T-helper 17 cell (primary cell): ENCODE data around the gene CD276. TPM values are rescaled to one million over a fixed set of nuclear protein-coding genes. Genes with fewer than 3 reads are reported as not detected.
"Not testable (repeated sequence)": the region's sequence is repeated elsewhere in the genome, so short reads cannot be mapped to it uniquely, and the experiment has no call there.

Experiments used
- ATAC-seq: fragments of 150-1000 bp; cut with Tn5 transposase; 2 replicates; pipeline ENCODE4 v1.10.0; 2021; ENCODE audit warnings: mild to moderate bottlenecking, moderate library complexity
- DNase-seq, 3 donors: peaks; one replicate each; pipeline versions ENCODE4 v3.0.0 to v3.0.0-alpha.2; 2020 to 2021
- H3K9me3 ChIP-seq: one replicate; pipeline ENCODE4 v1.7.0; 2013; ENCODE audit warnings: low read length, mild to moderate bottlenecking; ENCODE audit not compliant: control insufficient read depth, poor library complexity, severe bottlenecking
- H3K27ac Mint-ChIP-seq: one replicate; pipeline ENCODE4 v1.8.0; 2022; ENCODE audit warnings: mild to moderate bottlenecking, moderate library complexity, mixed read lengths
- H3K27me3 Mint-ChIP-seq: one replicate; pipeline ENCODE4 v1.8.0; 2022; ENCODE audit warnings: mixed read lengths
- H3K36me3 Mint-ChIP-seq: one replicate; pipeline ENCODE4 v1.8.0; 2022; ENCODE audit warnings: low read depth, mixed read lengths
- H3K4me1 Mint-ChIP-seq: one replicate; pipeline ENCODE4 v1.8.0; 2022; ENCODE audit warnings: mild to moderate bottlenecking, mixed read lengths
- H3K4me3 Mint-ChIP-seq: one replicate; pipeline ENCODE4 v1.8.0; 2022; ENCODE audit warnings: mild to moderate bottlenecking, moderate library complexity, mixed read lengths
- total RNA-seq, 4 donors: library from RNA in 2 of 4; stranded (reverse) in 2 of 4; gene quantifications; one replicate each; pipeline ENCODE4 v1.2.3 and lab custom pipeline; 2022 to 2026

Gene CD276
- total RNA-seq, 2 donors from 2014 or later: not detected

DNA sequence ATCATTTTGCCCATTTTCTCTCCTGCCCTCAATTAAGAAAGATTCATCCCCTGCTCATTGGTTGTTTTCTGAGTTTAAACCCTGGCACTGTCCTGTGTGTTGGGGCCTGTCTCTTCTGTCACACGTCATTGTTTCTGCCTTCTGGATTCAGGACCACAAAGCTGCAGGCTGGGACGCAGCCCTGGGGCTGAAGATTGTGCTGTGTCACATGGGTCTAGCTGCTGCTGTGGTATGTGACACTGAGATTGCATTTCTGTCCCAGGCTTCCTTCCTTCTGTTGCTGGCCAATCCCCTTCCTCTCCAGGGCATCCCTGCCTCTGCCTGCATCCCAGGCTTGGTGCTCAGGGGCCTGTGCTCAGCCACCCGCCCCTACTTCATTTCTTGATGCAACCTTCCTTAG, 40.0 kb downstream of the CD276 start:
- Mint-ChIP-seq H3K4me1 (peaks cover 2% of the 10 kb centered on the region), H3K27me3 (peaks cover 79% of the 10 kb centered on the region), H3K4me3 (no peak overlapping the region), H3K27ac (no peak overlapping the region), H3K36me3 (peaks cover 2% of the 10 kb centered on the region)
- no peaks in the 10 kb centered on the region for H3K9me3 ChIP-seq
- DNase-seq (no peak), ATAC-seq (no peak)

DNA sequence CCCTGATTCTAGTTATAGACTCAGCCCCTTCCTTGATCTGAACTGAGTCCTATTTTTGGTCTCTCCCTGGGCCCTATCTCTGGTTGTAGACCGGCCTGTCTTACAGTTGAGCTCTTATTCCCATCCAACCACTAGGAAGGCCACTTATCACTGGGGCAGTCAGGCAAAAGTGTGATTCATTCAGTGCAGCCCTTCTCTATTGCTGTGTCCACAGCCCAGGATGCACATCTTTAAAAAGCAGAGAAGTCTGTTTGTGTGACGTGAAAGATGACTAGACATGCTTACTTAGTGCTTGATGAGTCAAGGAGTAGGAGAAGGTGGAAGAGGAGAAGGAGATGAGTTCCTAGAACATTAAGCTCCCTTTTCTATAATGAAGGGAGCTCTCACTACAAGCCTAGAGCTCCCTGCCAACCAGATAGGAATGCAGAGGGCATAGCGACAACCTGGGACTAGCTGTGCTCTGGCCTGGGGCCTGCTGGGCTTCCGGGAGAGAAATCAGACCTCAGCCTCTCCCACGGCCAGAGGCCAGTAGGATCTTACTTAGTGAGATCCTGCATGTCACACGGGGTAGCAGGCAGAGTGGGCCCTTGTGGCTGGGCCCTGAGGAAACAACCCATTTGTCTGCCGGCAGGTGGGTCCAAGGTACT, 43.3 kb downstream of the CD276 start:
- Mint-ChIP-seq H3K36me3 (peaks cover 2% of the 10 kb centered on the region), H3K27me3 (peaks cover 60% of the 10 kb centered on the region), H3K27ac (no peak overlapping the region), H3K4me1 (peaks cover 2% of the 10 kb centered on the region), H3K4me3 (no peak overlapping the region)
- ATAC-seq: no peak
- DNase-seq: no peak
- H3K9me3 ChIP-seq: no peaks in the 10 kb centered on the region

DNA sequence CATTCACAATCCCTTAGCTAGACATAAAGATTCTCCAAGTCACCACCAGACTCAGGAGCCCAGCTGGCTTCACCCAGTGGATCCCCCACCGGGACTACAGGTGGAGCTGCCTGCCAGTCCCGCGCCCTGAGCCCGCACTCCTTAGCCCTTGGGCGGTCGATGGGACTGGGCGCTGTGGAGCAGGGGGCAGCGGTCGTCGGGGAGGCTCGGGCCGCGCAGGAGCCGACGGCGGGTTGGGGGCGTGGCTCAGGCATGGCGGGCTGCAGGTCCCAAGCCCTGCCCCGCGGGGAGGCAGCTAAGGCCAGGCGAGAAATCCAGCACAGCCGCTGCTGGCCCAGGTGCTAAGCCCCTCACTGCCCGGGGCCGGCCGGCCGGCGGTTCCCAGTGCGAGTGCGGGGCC, 47.9 kb downstream of the CD276 start:
- not testable (repeated sequence) for ATAC-seq, H3K27ac Mint-ChIP-seq, H3K4me3 Mint-ChIP-seq

DNA sequence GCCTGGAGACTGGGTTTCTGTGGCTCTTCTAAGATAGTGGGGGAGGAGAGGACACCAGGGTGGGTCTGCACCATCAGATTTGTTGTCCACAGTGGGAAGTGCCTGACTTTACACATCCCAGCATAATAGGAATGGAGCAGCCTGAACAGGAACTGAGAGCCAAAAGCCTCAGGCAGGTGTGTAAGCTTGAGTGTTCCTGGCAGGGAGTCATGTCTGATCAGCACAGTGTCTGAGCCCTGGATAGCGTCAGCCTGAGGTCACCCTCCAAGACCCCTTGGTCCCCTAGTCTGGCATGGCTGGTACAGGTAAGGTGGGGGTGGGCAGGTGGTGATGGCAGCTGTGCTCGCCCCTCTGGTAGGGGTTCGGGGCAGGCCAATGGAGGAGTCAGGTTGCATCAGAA, 48.7 kb downstream of the CD276 start:
- H3K27me3 Mint-ChIP-seq: peaks cover 39% of the 10 kb centered on the region
- DNase-seq (no peak), ATAC-seq (no peak)
- H3K4me3 Mint-ChIP-seq: no peak overlapping the region
- no peaks in the 10 kb centered on the region for H3K36me3 Mint-ChIP-seq
- no peak overlapping the region for H3K27ac Mint-ChIP-seq
- no peaks in the 10 kb centered on the region for H3K9me3 ChIP-seq
- no peaks in the 10 kb centered on the region for H3K4me1 Mint-ChIP-seq

More for the DNA sequence above, 47.9 kb downstream of the CD276 start:
- not testable (repeated sequence) for DNase-seq, H3K36me3 Mint-ChIP-seq, H3K4me1 Mint-ChIP-seq, H3K9me3 ChIP-seq
- peaks cover 38% of the 10 kb centered on the region for H3K27me3 Mint-ChIP-seq

DNA sequence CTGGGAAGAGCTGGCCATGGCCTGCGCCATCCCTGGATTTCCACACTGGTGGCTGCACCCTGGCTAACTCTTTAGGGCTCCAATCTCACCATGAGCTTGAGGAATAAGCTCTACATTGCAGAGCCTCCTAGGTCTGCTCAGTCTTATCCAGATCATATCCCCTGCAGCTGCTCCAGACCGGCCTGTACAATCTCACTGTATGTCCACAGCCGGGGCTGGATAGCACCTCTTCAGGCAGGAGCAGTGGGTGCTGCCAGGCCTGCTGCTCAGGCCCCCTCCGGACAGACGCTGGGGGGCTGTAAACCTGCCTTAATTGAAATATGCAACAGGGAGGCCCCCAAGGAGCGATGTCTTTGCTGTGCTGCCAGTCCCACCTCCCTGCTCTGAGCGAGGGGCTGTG, 53.4 kb downstream of the CD276 start:
- H3K4me3 Mint-ChIP-seq: no peak overlapping the region
- no peaks in the 10 kb centered on the region for H3K9me3 ChIP-seq
- DNase-seq (no peak), ATAC-seq (no peak)
- no peak overlapping the region for H3K27ac Mint-ChIP-seq
- H3K36me3 Mint-ChIP-seq: no peaks in the 10 kb centered on the region
- peaks cover 43% of the 10 kb centered on the region for H3K27me3 Mint-ChIP-seq
- peaks cover 3% of the 10 kb centered on the region for H3K4me1 Mint-ChIP-seq

DNA sequence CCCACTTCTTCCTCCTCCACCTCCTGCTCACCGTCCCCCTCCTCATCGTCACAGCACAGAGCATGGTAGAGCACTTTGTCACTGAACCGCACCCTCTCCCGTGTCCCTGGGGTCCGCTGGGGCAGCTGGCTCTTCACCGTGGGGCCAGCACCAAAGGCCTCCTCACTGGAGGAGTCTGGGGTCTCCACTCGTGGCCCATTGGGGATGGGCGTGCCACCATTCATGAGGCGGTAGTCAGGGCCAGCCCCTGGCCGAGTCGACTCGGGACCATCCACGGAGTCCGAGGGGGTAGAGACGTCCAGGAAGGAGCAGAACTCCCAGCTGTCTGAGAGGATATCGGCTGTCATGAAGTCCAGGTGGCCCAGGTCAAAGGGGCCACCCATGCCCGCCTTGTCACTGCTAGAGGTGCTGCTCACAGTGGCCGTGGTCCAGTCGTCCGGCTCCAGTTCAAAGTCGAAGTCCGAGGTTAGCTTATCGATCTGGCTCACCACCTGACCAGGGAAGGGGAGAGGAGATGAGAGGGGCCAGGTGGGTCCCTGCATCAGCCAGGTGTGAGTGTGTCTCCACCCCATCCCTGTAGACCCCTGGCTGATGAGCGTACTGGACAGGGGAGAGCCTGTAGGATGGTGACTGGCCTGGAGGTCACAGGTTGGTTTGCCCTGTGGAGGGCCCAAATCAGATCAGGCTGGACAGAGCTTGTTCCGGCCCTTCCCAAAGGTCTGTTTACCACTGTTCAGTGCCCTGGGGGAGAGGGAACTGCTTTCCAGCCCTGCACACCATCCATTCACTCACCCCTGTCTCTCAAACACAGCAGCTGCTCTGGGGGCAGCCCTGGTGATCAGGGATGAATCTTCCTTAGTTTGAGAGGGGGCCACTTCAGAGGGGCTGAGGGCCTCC, 56.2 kb downstream of the CD276 start:
- Mint-ChIP-seq H3K27me3 (peaks cover 40% of the 10 kb centered on the region), H3K27ac (no peak overlapping the region), H3K4me1 (peaks cover 6% of the 10 kb centered on the region), H3K4me3 (no peak overlapping the region), H3K36me3 (peaks cover 3% of the 10 kb centered on the region)
- DNase-seq (no peak), ATAC-seq (no peak)
- H3K9me3 ChIP-seq: no peaks in the 10 kb centered on the region

DNA sequence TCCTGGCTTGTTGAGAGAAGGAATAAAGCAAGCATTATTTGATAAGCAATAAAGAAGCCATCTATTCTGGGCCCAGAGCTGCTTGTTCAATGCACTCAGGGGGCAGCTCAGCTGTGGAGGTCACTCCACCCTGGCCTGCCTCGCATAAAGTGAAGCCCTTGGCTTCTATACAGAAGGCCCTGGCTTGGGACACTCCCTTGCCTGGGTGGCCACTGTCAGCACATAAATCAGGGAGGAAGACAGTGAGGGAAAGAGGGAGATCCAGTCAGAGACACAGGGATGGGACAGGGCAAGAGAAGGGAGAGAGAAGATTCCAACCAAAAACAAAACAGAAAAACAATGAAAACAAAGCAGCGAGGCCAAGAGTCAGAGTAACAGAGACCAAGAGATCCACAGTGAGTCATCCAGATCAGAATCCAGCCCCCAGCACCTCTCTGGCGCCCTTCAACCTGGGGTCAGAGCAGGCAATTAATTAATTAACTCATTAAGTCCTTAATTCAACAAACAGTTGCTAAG, 57.2 kb downstream of the CD276 start:
- H3K36me3 Mint-ChIP-seq: peaks cover 3% of the 10 kb centered on the region
- peaks cover 8% of the 10 kb centered on the region for H3K4me1 Mint-ChIP-seq
- no peaks in the 10 kb centered on the region for H3K9me3 ChIP-seq
- ATAC-seq (no peak), DNase-seq (no peak)
- H3K27ac Mint-ChIP-seq: no peak overlapping the region
- no peak overlapping the region for H3K4me3 Mint-ChIP-seq
- H3K27me3 Mint-ChIP-seq: peaks cover 40% of the 10 kb centered on the region

DNA sequence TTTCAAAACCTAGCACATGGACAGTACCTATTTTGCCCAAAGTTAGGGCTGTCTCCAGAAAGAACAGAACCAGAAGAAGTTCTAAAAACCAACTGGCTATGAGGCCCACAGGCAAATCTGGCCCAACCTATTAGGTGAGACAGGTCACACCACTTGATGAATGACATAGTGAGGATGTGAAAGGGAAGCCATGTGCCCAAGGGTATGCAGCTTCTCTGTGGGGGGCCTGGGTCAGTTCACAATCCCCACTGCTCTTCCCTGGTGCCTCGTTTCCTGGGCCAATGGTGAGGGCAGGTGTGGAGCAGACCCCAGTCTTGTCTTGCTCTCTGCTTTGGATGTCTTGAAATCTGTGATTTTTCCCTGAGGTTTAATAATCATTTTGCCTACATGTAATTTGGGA, 60.1 kb downstream of the CD276 start:
- no peaks in the 10 kb centered on the region for H3K9me3 ChIP-seq
- no peak for DNase-seq
- H3K4me3 Mint-ChIP-seq: no peak overlapping the region
- H3K4me1 Mint-ChIP-seq: peaks cover 8% of the 10 kb centered on the region
- H3K27ac Mint-ChIP-seq: no peak overlapping the region
- H3K36me3 Mint-ChIP-seq: peaks cover 3% of the 10 kb centered on the region
- peaks cover 53% of the 10 kb centered on the region for H3K27me3 Mint-ChIP-seq
- ATAC-seq: no peak

DNA sequence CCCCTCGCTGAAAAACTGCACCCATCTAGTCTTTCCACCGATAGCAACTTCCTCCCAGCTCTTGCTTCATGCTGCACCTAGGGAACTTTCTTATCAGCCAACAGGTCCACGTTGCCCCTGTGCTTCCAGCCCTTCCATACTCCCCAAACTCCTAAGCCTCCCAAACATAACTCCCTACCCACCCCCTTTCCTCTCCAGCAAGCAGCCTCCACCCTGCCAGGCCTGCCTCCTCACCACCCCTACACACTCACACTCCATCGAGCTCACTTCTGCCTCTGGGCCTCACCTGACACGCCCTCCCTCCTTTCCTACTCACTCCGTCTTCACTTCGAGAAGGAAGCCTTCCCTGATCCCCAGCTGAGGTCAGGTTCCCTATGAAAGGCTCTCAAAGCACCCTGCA, 60.9 kb downstream of the CD276 start:
- peaks cover 59% of the 10 kb centered on the region for H3K27me3 Mint-ChIP-seq
- H3K36me3 Mint-ChIP-seq: peaks cover 3% of the 10 kb centered on the region

DNA sequence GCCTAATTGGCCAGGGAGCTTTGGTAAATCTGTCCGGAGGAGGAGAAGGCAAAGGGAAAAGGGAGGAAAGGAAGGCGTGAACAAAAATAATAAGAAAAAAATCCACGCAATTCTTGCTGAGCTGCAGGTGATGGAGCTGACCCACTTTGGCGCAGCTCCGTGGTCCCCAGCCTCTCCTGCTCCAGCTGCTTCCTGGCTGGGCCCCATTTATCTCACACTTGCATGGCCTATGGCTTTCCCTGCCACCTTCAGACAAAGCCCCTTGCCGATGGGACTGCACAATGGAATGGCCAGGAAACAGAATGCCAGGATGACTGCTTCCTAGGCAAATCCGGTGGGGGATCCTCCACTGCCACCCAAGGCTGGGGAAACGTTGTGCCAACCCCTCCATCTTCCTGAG, 62.1 kb downstream of the CD276 start:
- H3K27me3 Mint-ChIP-seq: peaks cover 60% of the 10 kb centered on the region
- peaks cover 7% of the 10 kb centered on the region for H3K4me1 Mint-ChIP-seq
- no peak overlapping the region for H3K27ac Mint-ChIP-seq
- H3K36me3 Mint-ChIP-seq: peaks cover 3% of the 10 kb centered on the region
- DNase-seq: no peak
- no peak overlapping the region for H3K4me3 Mint-ChIP-seq
- no peaks in the 10 kb centered on the region for H3K9me3 ChIP-seq
- no peak for ATAC-seq

More for the DNA sequence above, 60.9 kb downstream of the CD276 start:
- Mint-ChIP-seq H3K4me1 (peaks cover 8% of the 10 kb centered on the region), H3K27ac (no peak overlapping the region), H3K4me3 (no peak overlapping the region)
- DNase-seq: no peak
- no peak for ATAC-seq
- H3K9me3 ChIP-seq: no peaks in the 10 kb centered on the region

DNA sequence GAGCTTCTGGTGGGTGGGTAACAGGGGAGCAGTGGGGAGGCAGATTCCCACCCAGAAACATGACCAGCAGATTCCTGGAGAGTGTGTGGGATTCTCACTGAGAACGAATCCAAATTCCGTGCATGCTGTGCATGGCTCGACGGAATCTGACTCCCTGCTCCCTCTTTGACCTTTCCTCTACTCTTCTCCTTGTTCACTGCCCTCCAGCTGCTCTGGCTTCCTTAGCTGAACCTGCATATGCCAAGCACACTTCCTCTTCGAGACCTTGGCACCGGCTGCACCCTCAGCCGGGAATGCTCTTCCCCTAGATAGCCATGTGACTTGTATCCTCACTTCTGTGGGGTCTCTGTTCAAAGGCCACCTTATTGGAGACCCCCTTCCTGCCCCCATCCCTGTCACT, 62.7 kb downstream of the CD276 start:
- H3K27me3 Mint-ChIP-seq: peaks cover 54% of the 10 kb centered on the region
- H3K36me3 Mint-ChIP-seq: peaks cover 3% of the 10 kb centered on the region
- no peak overlapping the region for H3K4me3 Mint-ChIP-seq
- no peak overlapping the region for H3K27ac Mint-ChIP-seq
- H3K9me3 ChIP-seq: no peaks in the 10 kb centered on the region
- peaks cover 7% of the 10 kb centered on the region for H3K4me1 Mint-ChIP-seq
- DNase-seq: no peak
- no peak for ATAC-seq

DNA sequence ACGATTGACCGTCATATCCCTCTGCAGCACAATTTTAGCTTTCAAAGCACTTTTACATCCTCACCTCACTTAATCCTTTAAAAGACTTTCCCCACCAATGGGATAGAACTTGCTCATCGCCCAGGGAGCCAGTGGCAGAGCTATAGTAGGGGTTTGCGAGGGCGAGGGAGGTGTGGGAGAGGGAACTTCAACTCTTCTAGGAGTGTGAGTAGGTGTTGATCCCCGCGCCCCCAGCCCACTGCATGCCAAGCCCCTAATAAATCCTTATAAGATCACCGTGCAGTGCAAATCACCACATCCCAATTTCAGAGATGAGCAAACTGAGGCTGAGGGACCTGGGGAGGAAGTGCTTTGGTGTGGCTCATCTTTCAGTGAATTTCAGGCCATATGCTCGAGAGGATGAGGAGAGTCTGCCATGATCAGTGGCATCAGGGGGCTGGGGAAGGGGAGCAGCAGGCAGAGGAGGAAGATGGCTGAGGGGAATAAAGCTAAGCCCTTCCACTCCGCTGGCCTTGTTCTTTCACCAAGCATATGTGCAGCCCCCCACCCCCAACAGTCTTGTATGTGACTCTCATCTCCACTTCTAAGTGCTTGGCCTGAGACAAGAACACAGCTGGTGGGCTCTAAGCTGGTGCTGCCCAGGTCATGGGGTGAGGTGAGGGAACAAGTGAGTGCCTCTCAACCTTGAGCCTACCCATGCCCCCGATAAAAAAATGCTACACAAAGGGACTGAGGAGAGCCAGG, 63.8 kb downstream of the CD276 start:
- H3K27me3 Mint-ChIP-seq: peaks cover 54% of the 10 kb centered on the region
- H3K9me3 ChIP-seq: no peaks in the 10 kb centered on the region
- no peak for ATAC-seq
- DNase-seq: no peak
- H3K4me3 Mint-ChIP-seq: no peak overlapping the region
- no peak overlapping the region for H3K27ac Mint-ChIP-seq
- peaks cover 3% of the 10 kb centered on the region for H3K36me3 Mint-ChIP-seq
- peaks cover 7% of the 10 kb centered on the region for H3K4me1 Mint-ChIP-seq

DNA sequence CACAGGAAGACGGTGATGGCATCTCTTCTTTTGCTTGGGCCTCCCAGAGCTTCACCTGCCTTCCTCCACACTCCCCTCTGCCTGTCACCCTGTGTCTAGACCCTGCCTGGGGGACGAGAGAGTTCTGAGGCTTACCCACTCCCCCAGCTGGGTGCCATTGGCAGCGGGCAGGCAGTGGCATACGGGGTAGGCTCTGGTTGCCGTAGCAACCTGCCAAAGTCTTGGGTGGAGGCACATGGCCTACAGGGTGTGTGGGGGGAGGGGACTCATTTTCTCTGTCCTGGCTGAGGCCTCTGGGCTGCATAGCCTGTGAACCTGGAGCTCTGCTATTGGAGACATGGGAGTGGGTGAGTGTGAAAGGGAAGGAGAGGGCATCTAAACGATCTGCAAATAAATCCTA, 64.5 kb downstream of the CD276 start:
- H3K9me3 ChIP-seq: no peaks in the 10 kb centered on the region
- Mint-ChIP-seq H3K36me3 (peaks cover 6% of the 10 kb centered on the region), H3K27ac (no peak overlapping the region), H3K27me3 (peaks cover 58% of the 10 kb centered on the region), H3K4me1 (peaks cover 10% of the 10 kb centered on the region), H3K4me3 (no peak overlapping the region)
- DNase-seq (no peak), ATAC-seq (no peak)
